HG03469 (cell line): ENCODE results near the gene GJA5.

Experiments used
- ATAC-seq: cut with Tn5 transposase; IDR thresholded peaks from one replicate; pipeline ENCODE4 v1.9.1; 2021; ENCODE audit warnings: mild to moderate bottlenecking, moderate library complexity, moderate number of reproducible peaks; ENCODE audit not compliant: unreplicated experiment

Gene GJA5

DNA sequence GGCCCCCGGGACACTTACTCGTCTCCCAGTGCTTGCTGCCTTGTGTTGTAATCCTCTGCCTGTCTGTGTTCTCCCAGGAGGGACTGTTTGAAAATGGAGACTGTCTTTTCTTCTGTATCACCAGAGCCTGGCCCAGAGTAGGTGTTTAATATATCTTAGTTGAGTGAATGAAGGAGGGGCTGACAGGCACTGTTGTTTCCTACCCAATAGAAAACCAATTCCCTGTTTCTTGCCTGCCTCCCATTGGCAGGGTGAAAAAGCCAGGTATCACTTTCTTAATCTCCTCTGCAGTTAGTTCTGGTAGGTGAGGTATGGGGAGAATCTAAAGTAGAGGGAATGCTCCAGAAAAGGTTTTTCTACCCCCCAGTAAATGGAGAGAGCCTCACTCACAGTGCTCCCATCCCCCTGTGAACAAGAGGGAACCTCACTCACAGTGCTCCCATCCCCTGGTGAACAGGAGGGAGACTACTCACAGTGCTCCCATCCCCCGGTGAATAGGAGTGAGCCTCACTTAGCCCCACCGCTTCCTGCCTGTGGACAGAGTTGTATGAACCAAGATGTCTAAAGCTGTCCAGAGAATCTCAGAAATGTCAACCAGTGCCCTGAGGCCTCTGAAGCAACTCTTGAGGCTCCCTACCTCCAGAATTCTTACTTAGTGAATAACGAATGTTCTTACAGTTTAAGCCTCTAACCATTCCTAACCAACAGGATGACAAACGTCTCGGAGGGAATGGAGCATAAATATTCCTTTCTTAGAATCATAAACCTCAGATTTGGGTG is at the start of gene GJA5:
GJA5 (minus strand) TSS at position 122 of the 780 bp plus-strand sequence. CDS start 1,364 bp downstream, outside the sequence.
- no peak for ATAC-seq

- no peak for ATAC-seq
These were observed 48.8 kb upstream of the GJA5 start for GRCh38 chr1:147809236-147809635.

DNA sequence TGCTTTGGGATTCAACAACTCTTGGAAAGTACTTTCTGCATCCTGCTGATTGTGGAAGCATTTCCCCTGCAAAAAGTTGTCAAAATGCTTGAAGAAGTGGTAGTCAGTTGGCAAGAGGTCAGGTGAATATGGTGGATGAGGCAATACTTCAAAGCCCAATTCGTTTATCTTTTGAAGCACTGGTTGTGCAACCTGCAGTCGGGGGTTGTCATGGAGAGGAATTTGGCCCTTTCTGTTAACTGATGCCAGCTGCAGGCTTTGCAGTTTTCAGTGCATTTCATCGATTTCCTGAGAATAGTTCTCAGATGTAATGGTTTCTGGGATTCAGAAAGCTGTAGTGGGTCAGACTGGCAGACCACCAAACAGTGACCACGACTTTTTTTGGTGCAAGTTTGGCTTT is 47.6 kb upstream of the GJA5 start:
- ATAC-seq: no peak

DNA sequence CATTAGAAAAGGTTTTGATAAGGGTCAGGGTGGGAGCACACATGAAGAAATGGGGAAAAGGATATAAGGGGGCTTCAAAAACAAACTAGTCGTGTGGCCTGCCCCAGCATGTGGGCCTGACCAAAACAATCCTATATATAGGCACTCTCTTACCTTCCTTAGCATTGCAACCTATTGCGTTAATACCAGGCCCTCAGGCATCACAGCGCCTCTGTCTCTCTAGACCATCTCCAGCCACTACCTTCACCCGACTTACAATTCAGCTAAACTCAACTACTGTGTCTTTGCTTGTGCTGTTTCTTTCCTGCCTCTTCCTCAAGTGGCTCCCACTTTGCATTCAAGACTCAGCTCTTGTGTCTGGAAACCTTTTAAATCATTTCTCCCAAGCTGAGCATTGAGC is 47.0 kb upstream of the GJA5 start:
- no peak for ATAC-seq

DNA sequence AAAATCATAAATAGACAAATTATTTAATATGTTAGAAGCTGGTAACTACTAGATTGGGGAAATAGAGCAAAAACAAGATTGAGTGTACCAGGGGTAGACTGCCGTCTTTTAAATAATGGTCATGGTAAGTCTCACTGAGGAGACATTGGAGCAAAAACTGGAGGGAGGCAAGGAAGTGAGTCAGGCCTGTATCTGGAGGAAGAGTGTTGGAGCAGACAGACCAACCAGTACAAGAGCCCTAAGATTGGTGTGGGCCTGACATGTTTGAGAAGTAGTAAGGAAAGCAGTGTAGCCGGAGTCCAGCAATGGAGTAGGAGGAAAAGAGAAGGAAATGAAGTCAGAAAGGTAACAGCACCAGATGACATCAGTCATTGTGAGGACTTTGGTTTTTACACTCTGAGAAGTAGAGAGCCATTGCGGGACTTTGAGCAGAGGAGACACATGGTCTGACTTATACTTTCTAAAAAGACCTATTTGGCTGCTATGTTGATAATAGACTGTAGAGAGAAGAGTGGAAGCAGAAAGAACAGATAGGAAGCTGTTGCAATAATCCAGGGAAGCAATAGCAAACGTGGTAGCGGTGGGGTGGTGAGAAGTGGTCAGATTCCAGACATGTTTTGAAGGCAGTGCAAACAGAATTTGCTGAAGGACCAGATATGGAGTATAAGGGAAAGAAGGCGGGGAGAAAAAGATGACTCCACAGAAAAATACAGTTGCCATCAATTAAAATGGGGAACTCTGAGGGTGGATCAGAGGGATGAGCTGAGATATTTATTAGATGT is 44.7 kb upstream of the GJA5 start:
- ATAC-seq: no peak

- ATAC-seq: no peak
These were observed 40.4 kb upstream of the GJA5 start for GRCh38 chr1:147800804-147801203.

DNA sequence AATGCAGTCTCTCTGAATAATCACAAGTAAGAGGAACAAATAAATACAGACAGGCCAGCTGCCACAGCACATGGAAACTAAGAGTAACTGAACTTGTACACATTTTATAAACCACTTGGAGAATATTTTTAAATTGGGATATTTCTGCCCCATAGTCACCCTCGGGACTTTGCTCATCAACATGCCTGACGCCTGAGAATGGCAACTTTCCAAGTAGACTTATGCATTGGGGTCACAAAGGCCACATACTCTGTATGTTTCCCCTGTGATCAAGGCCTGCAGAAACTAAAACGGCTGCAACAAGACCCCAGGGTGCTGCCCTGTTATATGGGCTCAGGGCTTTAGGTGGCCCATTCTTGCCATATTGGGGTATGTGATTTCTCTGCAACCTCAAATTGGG is 38.3 kb upstream of the GJA5 start:
- ATAC-seq: no peak

GRCh38 chr1:147794570-147794969 is 34.2 kb upstream of the GJA5 start:
- ATAC-seq: no peak

DNA sequence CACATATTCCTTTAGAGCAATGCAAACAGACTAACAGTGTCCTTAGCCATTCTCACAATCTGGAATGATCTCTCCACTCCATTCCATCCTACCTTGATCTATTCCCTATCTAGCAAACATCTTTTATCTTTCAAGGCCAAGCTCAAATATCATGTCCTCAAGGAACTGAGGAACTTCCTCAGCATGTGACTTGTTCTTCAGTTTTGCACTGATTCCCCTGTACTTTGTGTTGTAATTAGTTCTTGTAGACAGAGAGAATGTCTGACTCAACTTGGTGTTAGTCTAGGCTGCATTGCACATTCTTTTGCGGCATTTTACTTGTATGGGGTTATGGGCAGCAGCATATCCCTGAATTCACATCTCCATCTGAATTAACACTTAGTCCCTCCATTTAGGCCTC is 31.5 kb upstream of the GJA5 start:
- no peak for ATAC-seq

DNA sequence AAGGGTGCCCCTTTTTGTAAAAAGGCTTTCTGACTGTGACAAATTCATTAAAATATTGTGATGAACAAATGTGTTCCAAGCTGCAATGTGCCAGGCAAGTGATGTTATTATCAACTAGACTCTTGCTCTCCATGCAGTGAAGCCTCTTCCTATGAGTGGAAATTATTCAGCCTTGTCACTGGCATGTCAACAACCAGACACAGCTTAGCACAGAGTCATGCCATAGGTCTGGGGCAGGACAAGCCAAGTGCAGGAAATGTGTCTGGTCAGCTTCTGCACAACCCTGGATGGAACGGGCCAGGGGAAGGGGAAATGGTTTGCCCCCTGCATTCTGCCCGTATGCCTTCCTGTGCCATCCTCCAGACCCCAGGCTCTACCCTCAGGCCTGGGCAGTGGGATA is 27.4 kb upstream of the GJA5 start:
- no peak for ATAC-seq

DNA sequence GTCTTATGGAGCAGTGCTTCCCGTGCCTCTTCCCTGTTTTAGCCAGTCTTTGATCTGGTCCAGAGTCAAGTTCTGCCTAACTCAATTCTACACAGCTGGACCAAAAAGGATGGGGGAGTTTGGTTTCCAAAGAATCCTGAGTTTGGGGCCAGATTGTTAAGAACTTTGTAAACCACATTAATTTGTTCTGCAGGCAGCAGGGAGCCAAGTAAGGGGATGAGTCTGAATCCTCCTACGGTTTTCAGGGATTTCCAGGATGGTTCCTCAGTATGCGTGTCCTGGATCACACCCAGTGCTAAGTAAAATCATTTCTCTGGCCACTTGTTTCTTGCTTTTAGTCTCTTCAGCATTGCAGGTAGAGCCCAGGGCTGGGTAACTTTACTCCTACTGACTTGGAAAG is 26.1 kb upstream of the GJA5 start:
- no peak for ATAC-seq

DNA sequence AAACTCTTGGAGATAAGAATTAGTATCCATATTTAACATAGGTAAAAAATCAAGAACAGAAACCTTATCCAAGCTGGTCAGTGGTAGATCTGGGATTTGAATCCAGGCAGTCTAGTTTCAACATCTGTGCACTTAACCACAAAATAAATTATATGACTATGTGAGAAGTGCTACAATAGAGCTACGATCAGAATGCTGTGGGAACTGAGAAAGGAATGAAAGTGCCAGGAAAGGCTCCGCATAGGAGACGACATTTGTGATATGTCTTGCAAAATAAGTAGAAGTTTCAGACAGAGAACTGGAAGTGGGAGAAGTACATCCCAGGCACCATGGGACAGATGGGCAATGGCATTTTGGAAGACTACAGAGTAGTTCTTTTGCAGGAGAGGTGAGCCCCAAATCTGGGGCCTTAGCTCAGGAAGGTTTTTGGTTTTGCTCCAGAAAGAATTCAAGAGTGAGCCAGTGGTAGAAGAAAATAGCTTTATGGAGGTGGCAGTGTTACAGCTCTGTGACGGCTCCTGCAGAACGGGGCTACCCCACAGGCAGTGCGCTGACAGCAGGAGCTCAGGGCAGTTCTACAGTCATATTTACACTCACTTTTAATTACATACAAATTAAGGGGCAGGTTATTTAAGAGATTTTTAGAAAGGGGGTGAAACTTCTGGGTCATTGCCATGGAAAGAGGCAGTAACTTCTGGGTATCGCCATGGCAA is 25.5 kb upstream of the GJA5 start:
- ATAC-seq: no peak

DNA sequence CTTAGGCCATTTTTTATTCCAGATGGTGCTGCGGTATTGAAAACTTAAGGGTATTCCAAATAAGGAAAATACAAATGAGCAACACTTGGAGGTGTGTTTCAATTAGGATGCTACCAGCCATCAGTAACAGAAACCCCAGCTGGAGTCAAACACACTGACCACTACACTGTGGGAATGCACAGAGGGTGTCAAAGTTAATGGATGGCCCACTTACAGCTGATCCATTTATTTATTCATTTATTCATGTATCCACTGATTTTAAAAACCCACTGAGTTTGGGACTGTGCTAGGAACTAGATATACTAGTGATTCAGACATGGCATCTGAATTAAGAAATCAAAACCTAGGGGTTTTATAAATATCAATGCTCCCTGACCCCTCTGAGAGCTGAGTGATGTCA is 24.5 kb upstream of the GJA5 start:
- no peak for ATAC-seq

GRCh38 chr1:147781056-147781471 is 20.7 kb upstream of the GJA5 start:
- no peak for ATAC-seq

DNA sequence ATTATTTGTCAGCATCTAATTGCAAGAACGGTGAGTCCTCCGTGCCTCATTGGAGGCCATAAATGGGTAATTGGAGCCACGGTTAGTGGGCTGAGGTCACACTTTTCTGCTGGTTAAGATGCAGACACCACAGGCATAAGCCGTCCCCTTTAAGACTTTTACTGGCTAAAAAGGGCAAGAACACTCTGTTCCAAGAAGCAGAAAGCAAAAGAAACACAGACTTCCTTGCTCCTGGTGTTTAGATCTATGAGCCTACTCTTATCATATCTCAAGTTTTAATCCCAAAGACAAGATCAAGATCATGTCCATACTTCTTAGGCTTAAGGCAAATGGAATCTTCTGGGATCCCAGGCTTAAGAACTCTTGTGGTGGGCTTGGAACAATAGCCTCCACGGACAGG is 17.3 kb upstream of the GJA5 start:
- no peak for ATAC-seq

- no peak for ATAC-seq
These were observed 12.9 kb upstream of the GJA5 start for GRCh38 chr1:147773215-147773715.

- no peak for ATAC-seq
These were observed 12.2 kb upstream of the GJA5 start for GRCh38 chr1:147772570-147772969.

DNA sequence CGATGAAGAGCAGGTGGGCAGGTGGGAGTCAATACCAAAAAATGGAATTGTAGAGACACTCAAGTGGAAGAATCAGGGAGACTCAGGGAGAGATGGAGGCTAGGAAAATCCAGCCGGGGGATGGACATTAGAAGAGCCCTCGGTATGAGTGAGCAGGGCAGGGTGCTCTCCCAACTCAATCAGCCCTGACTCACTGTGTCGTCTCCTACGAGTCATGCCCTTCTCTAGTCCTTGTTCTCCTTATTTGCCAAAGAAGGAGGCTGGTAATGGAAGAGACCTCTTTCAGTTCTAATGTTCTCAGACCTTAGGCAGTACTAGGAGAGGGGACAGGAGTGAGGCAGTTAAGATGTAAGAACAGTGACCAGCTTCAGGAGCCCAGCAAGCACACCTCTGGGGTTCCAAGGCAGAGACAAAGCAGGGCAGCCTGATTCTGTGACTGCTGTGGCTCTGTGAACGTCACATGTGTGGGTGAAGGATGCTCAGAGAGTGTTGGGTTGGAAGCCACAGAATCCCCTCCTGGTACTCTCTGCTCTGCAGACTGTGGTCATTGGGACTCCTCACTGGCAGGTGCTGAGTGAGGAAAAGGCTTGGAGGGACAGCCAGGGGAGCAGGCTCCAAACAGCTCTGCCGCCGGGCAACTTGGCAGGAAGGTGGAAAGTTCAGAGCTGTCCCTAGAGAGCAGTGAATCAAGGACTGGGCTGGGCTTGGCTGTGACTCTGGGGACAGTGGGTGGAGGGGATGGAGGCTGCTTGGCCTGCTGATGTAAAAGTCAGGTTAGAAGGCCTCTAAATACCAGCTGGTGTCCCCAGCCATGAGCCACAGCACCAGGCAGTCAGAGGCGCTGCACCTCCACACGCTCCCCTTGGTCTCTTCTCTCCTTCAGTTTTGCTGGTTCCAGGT is 11.1 kb upstream of the GJA5 start:
- no peak for ATAC-seq

GRCh38 chr1:147769106-147769505 is 8.7 kb upstream of the GJA5 start:
- ATAC-seq: no peak

DNA sequence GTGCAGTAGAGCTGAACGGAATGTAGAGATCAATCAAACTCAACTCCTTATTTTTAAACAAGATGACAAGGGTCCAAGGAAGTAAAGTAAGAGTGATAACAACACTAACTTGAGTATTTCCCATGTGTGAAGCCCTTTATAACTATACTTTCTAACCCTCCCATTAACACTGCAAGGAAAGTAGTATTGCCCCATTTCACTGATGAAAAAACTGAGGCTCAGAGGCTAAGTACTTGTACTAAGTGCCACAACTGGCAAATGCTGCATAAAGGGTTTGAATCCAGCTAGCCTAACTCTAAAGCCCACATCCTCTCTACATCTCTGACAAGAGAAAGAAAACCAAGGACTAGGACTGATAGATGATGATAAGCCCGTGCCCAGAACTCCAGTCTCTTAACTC is 8.2 kb upstream of the GJA5 start:
- ATAC-seq: no peak
